GM06990 (cell line): ENCODE data around the gene ZC3H10.

ENCODE experiments used
- DNase-seq: peaks from one replicate; pipeline ENCODE4 v3.0.0-alpha.2; 2011; ENCODE audit not compliant: insufficient read length; ENCODE audit errors: extremely low read depth
- H3K27me3 ChIP-seq: replicated peaks from 2 replicates; pipeline ENCODE4 v1.6.0; 2011; ENCODE audit warnings: low read length; ENCODE audit not compliant: control insufficient read depth, insufficient read depth
- H3K36me3 ChIP-seq: 2 replicates; pipeline ENCODE4 v1.5.1; 2011; ENCODE audit warnings: low read length; ENCODE audit not compliant: control insufficient read depth, insufficient read depth
- H3K4me3 ChIP-seq: replicated peaks from 2 replicates; pipeline ENCODE4 v1.5.1; 2011; ENCODE audit warnings: low read depth, mild to moderate bottlenecking, control low read depth, low read length
- CTCF ChIP-seq: IDR thresholded peaks from 2 replicates; pipeline ENCODE4 v1.5.1; 2011; ENCODE audit warnings: low read length, control low read depth, mild to moderate bottlenecking, inconsistent platforms; ENCODE audit not compliant: insufficient read depth, poor library complexity, severe bottlenecking

ZC3H10 gene

GRCh38 chr12:56163533-56164344 lies 45.7 kb downstream of the ZC3H10 start:
- H3K4me3 ChIP-seq, result no peak overlapping the region
- H3K27me3 ChIP-seq, result no peaks in the 10 kb centered on the region
- peaks cover 42% of the 10 kb centered on the region for H3K36me3 ChIP-seq
- DNase-seq, result no peak
- no peak for TF ChIP-seq CTCF

- DNase-seq, result no peak
- peaks cover 42% of the 10 kb centered on the region for H3K36me3 ChIP-seq
- TF ChIP-seq CTCF, result no peak
- H3K27me3 ChIP-seq, result no peaks in the 10 kb centered on the region
- H3K4me3 ChIP-seq, result no peak overlapping the region
Observed at GRCh38 chr12:56164345-56164729, 46.3 kb downstream of the ZC3H10 start.

- Histone ChIP-seq H3K4me3 (no peak overlapping the region), H3K36me3 (peaks cover 36% of the 10 kb centered on the region), H3K27me3 (no peaks in the 10 kb centered on the region)
- DNase-seq, result no peak
- no peak for TF ChIP-seq CTCF
Observed at GRCh38 chr12:56165369-56165768, 47.3 kb downstream of the ZC3H10 start.

- no peak overlapping the region for H3K4me3 ChIP-seq
- TF ChIP-seq CTCF, result no peak
- no peak for DNase-seq
- H3K36me3 ChIP-seq, result peaks cover 36% of the 10 kb centered on the region
- H3K27me3 ChIP-seq, result no peaks in the 10 kb centered on the region
Observed at GRCh38 chr12:56169229-56169759, 51.2 kb downstream of the ZC3H10 start.

GRCh38 chr12:56172839-56173238 lies 54.8 kb downstream of the ZC3H10 start:
- TF ChIP-seq CTCF, result no peak
- no peak for DNase-seq
- H3K4me3 ChIP-seq, result no peak overlapping the region
- H3K27me3 ChIP-seq, result no peaks in the 10 kb centered on the region
- peaks cover 30% of the 10 kb centered on the region for H3K36me3 ChIP-seq
